ENCODE results near the gene OPCML. TPM values are rescaled to one million over a fixed set of nuclear protein-coding genes. Genes with fewer than 3 reads are reported as not detected.

OPCML gene
- total RNA-seq, 1 donor from 2014 or later = 0.12 TPM

DNA sequence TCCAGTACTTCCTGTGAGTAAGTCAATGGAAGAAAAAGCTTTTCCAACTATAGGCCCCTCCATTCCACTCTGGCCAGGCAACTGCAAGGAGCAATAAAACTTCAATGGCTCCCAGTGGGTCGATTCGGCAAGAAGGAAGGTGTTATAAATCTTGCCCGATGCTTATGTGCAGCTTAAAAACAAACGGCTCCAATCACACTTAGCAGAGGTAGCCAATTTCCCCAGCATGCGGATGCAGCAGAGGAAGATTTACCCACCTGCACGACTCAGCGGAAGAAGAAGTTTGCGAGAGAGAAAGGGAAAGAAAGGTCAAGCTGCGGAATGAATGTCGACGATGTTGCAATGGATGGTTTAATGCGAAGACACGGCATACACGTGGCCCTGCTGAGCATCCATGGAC lies 141.5 kb downstream of the OPCML start:
- TF ChIP-seq, protein P1, sequence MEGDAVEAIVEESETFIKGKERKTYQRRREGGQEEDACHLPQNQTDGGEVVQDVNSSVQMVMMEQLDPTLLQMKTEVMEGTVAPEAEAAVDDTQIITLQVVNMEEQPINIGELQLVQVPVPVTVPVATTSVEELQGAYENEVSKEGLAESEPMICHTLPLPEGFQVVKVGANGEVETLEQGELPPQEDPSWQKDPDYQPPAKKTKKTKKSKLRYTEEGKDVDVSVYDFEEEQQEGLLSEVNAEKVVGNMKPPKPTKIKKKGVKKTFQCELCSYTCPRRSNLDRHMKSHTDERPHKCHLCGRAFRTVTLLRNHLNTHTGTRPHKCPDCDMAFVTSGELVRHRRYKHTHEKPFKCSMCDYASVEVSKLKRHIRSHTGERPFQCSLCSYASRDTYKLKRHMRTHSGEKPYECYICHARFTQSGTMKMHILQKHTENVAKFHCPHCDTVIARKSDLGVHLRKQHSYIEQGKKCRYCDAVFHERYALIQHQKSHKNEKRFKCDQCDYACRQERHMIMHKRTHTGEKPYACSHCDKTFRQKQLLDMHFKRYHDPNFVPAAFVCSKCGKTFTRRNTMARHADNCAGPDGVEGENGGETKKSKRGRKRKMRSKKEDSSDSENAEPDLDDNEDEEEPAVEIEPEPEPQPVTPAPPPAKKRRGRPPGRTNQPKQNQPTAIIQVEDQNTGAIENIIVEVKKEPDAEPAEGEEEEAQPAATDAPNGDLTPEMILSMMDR (IDR thresholded peaks at IDR 0.05) = no peak
- ATAC-seq (no peak), DNase-seq (no peak)
- Histone ChIP-seq H3K4me1 (no peaks in the 10 kb centered on the region), H3K27ac (no peak overlapping the region), H3K36me3 (no peaks in the 10 kb centered on the region), H3K9me3 (no peaks in the 10 kb centered on the region), H3K4me3 (no peak overlapping the region), H3K27me3 (ENCODE audit: low read depth) (no peaks in the 10 kb centered on the region)
- intact Hi-C loops (cut with DNase I) = no loop called here

DNA sequence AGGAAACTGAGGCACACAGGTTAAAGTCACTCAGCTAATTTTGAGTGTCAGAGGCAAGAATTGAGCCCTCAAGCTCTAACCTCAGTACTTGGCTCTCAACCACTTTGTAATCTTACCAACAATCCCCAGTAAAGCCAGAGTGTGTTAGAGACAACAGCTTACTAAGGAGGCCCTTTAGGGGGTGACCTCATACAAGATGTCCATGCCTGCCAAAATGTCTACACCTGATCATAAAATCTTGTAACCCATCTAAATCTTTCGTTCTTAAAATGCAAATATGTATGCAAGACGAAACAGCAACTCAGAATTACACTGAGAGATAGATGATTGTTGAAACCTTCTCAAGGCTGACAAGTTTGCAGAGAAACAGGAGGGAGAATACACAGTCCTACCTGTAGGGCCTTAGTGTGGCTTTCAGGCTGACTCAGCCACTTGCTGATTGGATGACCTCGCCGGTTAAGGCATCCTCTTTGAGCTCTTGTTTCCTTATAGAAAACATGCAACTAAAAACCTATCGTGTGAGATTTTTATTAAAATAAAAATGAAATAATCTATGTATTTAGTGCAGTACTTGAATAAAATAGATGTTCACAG lies 143.2 kb downstream of the OPCML start:
- H3K9me3 ChIP-seq = no peaks in the 10 kb centered on the region
- no peak overlapping the region for H3K4me3 ChIP-seq
- H3K36me3 ChIP-seq = no peaks in the 10 kb centered on the region
- TF ChIP-seq, protein P1 (IDR thresholded peaks at IDR 0.05) = no peak
- DNase-seq (no peak), ATAC-seq (no peak)
- H3K27ac ChIP-seq = no peak overlapping the region
- H3K27me3 ChIP-seq (ENCODE audit: low read depth) = no peaks in the 10 kb centered on the region
- intact Hi-C loops (cut with DNase I) = no loop called here
- H3K4me1 ChIP-seq = no peaks in the 10 kb centered on the region

DNA sequence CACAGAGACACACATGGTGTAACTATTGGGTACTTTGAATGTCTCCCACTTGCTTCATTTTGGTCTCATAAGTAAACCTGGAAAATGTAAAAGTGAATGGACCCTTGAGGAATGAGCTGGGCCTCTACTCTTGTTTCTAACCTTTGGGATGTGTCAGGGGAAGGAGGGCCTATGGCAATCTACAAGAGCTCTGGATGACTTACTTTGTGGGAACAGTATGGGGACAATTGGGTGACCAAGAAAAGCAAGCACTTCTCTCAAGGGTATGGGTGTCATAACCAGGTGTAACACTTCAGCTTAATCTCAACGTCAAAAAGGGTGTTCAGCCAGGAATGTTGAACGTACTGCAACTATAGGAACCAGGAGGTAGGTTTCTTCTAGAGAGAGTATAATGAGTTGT lies 144.0 kb downstream of the OPCML start:
- H3K4me3 ChIP-seq = no peak overlapping the region
- ATAC-seq (peak; percentile 57 to 75), DNase-seq (no peak)
- no peak overlapping the region for H3K27ac ChIP-seq
- H3K36me3 ChIP-seq = no peaks in the 10 kb centered on the region
- no peaks in the 10 kb centered on the region for H3K4me1 ChIP-seq
- H3K9me3 ChIP-seq = no peaks in the 10 kb centered on the region
- intact Hi-C loops (cut with DNase I) = no loop called here
- no peaks in the 10 kb centered on the region for H3K27me3 ChIP-seq (ENCODE audit: low read depth)
- TF ChIP-seq, protein P1 (IDR thresholded peaks at IDR 0.05) = no peak

DNA sequence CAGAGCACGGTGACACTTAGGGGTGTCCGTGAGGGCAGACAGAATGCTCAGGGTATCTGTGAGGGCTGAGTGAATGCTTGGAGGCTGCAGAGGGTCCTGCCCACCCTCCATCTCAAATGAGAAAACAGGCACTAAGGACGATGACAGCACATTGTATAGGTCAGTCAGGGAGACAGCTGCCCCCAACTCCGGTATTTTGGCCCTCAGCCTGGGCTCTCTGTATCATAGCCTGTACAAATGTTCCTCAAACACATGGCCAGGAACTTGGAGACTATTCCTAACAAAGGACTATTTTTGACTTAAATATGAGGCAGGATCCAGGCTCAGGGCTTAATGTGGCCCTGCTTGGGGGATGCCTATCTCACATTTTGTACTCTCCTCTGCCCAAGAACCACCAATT lies 145.4 kb downstream of the OPCML start:
- Histone ChIP-seq H3K27me3 (ENCODE audit: low read depth) (no peaks in the 10 kb centered on the region), H3K36me3 (no peaks in the 10 kb centered on the region), H3K4me1 (no peaks in the 10 kb centered on the region), H3K4me3 (no peak overlapping the region), H3K27ac (no peak overlapping the region), H3K9me3 (no peaks in the 10 kb centered on the region)
- DNase-seq (no peak), ATAC-seq (no peak)
- intact Hi-C loops (cut with DNase I) = no loop called here
- TF ChIP-seq, protein P1 (IDR thresholded peaks at IDR 0.05) = no peak

DNA sequence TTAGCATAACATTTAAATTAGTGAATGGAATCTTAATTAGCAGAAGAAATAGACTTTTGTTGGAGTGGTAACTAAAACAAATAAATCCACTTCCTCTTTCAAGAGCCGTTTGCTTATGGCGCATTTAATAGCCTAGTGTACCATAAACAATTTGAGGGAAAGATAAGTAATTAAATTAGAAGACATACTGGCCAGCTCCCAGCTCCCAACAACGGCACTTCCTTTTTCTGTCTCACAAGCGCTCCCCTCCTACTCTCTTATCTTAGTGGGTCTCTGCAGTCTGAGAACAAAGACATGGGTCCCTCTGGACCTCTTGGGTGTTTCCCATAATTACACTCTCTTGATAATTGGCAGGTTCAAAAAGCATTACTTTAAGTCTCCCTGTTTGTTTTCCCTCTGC lies 146.0 kb downstream of the OPCML start:
- Histone ChIP-seq H3K27me3 (ENCODE audit: low read depth) (no peaks in the 10 kb centered on the region), H3K9me3 (no peaks in the 10 kb centered on the region), H3K36me3 (no peaks in the 10 kb centered on the region), H3K4me3 (no peak overlapping the region), H3K27ac (no peak overlapping the region), H3K4me1 (no peaks in the 10 kb centered on the region)
- ATAC-seq = no peak
- no peak for DNase-seq
- TF ChIP-seq, protein P1 (IDR thresholded peaks at IDR 0.05) = no peak
- intact Hi-C loops (cut with DNase I) = no loop called here

All from lower lobe of right lung (tissue), 2 donors.